COLO829 (cell line): ENCODE results near the gene EOMES.
"Not testable (repeated sequence)": the region's sequence is repeated elsewhere in the genome, so short reads cannot be mapped to it uniquely, and the experiment has no call there.

Experiments
- DNase-seq: peaks from one replicate; pipeline ENCODE4 v3.0.0; 2012; ENCODE audit warnings: low spot score

EOMES gene

DNA sequence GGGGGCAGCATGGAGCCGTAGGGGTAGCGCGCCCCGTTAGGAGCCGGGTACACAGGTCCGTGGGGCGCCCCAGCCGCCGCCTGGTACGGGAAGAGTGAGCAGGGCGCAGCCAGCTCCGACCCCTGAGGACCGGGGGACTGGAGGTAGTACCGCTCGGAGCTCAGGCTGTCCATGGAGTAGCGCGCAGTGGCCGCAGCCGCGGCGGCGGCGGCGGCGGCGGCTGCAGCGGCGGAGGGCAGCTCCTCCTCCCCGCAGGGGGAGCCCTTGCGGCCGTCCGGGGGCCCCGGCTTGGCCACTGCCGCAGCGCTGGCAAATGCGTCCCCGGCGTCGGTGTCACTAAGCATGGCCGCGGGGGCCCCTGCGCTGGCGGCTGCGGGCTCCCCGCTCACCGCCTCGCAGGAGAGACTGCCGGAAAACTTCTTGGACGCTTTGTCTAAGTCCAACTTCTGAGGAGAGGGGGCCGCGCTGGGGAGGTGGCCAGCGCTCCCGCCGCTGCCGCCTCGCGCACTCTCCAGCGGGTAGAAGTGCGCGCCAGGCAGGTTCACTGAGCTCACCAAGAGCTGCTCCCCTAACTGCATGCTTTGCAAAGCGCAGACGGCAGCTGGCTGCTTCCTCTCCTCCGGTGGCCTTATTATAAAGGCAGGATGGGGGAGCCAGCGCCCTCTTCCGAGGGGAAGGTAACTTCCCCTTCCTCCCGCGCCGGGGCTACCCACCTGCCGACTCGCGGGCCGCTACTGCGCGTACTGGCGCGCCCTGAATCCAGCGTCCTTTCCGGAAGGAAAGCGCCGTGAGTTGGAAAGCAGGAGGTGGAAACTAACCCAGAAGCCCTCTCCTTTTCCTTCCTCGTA is at the start of gene EOMES:
TSS of gene EOMES (minus strand) at position 607 of the 848 bp plus-strand sequence. CDS start at position 578, 29 bp downstream.
- peak; percentile 69 for DNase-seq

DNA sequence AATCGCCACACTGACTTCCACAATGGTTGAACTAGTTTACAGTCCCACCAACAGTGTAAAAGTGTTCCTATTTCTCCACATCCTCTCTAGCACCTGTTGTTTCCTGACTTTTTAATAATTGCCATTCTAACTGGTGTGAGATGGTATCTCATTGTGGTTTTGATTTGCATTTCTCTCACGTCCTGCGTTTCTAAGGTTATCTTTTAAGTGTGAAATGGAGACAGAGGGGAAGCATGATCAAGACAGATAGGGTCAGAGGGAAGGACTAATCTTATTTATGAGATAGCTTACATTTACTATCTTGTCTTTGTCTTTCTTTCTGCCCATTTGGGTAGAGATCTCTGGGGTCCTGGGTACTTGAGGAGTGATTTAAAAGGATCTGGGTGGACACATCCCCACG is 48.3 kb upstream of the EOMES start:
- DNase-seq, result not testable (repeated sequence)

DNA sequence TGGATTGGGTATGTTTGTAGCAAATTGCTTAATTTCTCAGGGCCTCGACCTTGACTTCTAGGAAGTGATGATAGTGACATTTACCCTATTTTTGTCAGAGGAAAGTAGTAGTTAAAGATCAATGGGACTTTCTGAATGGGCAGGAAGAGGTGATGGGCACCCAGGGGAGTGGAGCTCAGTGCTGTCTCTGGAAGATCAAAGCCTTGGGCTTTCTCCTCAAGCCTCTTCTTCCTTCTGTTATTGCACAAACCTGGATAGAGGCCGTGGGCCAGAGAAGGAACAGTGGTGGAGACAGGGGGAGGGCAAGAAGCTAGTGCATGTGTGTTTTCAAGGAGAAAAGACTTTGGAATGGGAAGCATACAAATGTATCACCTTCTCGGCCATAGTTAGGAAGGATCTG is 44.9 kb upstream of the EOMES start:
- DNase-seq, result no peak

DNA sequence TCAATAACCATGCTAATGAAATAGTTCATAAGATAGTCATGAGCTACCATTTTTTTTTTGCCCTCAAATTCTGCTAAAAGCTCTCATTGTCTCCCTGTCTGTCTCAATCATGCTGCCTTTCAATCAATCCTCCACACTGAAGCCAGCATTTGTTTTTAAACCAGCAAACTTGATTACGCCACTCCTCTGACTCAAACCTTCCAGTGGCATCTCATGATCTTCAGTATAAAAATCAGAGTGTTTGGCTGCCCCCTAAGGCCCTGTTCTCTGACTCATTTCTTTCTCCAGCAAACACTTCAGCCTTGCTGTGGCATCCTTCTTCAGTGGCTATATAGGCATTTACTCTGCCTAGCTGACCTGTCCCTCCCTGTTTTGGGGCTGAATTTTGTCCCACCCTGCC is 36.0 kb upstream of the EOMES start:
- DNase-seq, result peak; percentile 98

DNA sequence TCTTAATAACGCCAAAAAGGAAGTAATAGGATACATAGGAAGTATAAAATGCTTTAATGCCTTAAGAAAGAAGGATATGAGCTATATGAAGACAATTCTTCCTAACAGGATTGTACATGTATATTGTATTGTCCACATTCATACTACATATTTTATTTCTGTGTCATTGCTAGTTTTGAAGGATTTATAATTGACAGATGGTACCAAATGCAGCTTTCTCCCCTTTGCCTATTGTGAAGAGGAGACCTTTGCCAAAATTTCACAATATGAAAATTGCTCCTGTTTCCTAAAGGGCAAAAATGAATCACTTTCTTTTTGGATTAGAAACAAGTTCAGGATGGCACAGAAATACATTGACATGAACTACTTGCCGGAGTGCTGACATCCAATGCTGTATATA is 34.8 kb upstream of the EOMES start:
- no peak for DNase-seq

DNA sequence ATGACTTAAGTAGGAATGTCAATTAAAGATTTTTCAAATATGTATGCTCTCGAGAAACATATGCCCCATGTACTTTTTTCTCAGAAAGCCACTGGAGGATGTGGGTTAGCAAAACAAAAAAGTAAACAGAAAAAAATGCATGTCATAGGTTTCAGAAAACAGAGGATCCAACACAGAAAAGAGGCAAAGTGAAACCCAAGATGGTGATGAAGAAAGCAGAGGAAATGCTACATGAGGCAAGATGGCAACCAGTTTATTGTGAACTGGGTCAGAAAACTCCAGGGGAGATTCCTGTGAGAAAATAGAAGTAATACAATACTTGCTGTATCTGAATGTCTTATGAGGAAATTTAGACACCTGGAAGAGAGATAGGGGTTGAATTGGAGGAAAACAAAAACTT is 30.8 kb upstream of the EOMES start:
- no peak for DNase-seq

DNA sequence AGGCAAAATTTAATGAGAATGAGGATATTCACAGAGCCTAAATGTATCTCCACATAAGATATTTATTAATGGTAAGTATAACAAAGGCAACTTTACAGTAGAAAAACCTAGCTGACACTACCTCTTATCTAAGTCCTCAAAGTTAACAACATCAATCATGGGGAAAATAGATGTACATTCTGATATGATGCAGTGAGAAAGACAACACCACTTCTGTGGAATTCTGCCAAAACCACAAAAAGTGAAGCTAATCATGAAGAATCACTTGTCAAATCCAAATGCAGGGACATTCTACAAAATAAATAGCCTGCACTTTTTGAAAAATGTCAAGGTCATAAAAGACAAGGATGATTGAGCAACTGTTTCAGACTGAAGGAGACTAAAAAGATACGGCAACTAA is 27.5 kb upstream of the EOMES start:
- peak; percentile 47 for DNase-seq

DNA sequence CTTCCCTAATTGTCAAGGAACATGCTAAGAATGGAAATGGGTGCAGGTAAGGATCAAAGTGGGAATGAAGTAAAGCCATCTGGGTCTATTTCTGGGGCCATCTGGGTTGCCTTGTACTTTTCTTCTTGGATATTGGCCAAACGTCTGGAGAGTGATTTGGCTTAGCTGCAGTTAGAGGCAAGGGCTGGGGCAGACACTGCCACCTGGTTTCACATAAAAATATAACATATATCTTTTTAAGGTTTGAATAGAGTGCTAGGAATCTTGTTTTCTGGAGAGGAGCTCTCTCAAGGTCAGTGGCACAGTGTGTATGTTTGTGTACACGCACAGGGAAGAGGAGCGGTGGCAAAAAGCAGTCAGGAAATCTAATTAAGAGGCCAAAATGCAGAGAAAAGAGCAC is 24.7 kb upstream of the EOMES start:
- no peak for DNase-seq

DNA sequence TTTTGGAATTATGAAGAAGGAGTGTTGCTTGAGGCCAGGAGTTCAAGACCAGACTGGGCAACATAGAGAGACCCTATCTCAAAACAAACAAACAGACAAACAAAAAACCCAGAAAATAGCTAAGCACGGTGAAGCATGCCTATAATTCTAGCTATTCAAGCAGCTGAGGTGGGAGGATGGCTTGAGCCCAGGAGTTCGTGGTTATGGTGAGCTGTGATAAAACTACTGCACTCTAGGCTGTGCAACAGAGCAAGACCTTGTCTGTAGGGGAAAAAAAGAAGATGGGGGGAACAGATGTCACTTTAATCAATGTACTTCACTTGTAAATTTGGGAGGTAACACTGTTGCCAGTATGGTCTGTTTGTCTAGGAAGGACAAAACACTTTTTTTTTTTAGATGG is 18.7 kb upstream of the EOMES start:
- DNase-seq, result no peak

DNA sequence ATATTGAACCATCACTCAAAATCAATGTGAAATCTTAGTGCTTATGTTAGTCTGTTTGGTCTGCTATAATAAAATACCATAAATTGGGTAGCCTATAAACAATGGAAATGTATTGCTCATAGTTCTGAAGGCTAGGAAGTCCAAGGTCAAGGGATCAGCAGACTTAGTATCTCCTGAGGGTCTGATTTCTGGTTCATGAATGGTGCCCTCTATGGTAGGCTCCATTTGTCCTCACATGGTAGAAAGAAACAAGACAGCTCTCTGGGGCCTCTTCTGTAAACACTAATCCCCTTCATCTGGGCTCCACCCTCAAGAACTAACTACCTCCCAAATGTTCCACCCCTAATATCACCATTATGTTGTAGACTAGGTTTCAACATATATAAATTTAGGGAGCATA is 15.0 kb upstream of the EOMES start:
- DNase-seq, result no peak

DNA sequence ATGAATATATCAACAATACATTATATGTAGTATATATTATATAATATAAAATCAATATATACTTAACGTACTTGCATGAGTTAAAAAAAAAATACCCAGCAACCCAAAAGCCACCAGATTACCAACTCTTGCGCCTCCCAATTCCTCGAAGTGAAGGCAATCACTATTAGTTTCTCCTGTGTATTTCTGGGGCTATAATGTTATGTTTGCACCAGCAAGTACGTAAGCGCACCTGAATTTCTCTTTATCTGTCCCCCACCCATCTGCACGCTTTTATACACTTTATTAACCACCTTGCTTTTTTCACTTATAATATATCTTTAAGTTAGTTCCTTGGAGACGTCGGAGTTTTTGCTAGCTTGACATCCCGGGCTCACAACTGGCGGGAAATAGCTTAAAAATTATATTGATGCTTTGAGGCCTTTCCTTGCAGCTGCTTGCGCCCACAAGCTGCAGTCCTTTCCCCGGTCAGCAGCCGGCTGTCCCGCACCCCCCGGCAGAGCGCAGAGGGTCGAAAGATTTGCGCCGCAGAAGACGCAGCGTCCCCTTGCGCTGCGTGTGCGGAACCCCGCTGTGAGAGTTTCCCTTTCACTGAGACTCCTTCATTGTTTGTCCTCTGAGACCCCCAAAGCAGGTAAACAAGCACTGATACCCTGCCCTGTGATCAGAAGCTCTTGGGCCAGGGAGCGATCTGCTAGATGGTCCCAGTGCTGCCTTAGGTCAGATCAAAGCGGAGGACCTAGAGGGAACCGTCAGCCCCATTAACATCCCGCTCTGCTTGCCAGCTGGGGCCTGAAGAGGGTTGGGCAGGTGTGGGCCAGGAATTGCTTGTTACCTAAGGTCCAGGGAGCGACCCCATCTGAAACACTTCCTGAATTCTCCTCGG is 8.9 kb upstream of the EOMES start:
- DNase-seq, result no peak

DNA sequence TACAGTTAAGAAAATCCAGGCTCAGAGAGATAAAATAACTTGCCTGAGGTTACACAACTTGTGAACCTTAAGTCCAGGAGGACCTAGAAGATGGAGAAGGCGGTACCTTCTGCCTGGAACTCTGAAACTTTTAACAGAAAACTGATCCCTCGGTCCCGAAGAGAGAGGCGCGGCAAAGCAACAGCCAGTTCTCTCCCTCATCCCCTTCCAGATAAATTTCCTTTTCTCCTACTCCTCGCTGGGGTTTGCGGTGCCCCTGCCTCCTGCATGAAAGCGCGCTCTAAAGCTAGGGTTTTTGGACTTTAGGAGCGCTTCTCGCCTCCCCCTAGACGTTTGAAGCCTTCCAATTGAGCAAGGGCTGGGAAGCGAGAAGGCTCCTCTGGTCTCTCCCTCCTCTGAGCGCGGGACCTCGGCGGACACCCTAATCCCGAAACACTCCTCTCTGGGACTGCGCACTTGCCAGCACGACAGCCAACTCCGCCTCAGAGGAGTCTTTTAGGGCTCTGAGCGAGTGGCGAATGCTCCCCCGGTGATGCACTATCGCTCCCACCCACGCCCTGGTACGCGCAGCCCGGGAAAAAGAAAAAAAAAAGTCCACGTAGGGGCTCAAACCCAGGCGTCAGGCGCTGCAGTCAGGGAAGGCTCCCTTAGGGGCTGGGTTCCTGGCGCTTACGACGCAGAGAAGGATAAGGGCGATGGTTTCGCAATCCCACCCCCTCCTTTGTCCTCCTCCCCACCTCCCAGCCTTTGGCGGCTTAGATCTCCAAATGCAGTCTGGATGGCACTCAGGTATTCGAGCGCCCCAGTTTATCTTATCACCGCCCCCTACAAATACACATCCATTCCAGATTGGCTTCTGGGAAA is 7.9 kb upstream of the EOMES start:
- DNase-seq, result no peak

DNA sequence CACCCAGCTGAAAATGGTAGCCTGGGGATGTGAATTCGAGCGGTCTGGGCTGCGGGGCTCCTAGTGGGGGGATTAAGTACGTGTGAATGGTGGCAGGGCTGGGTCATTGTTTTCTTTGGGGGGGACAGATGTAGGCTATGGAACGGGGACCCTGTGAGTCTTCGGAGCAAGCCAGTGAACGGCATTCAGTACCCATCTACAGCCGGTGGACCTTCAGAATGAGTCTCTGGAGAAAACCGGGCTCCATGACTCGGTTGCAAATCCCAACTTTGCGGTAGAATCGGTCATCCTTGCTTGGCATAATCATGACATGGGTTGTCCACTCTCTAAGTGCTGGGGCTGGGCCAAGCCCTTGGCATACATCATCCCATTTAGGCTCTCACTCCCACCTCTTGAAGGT is 7.2 kb upstream of the EOMES start:
- no peak for DNase-seq

DNA sequence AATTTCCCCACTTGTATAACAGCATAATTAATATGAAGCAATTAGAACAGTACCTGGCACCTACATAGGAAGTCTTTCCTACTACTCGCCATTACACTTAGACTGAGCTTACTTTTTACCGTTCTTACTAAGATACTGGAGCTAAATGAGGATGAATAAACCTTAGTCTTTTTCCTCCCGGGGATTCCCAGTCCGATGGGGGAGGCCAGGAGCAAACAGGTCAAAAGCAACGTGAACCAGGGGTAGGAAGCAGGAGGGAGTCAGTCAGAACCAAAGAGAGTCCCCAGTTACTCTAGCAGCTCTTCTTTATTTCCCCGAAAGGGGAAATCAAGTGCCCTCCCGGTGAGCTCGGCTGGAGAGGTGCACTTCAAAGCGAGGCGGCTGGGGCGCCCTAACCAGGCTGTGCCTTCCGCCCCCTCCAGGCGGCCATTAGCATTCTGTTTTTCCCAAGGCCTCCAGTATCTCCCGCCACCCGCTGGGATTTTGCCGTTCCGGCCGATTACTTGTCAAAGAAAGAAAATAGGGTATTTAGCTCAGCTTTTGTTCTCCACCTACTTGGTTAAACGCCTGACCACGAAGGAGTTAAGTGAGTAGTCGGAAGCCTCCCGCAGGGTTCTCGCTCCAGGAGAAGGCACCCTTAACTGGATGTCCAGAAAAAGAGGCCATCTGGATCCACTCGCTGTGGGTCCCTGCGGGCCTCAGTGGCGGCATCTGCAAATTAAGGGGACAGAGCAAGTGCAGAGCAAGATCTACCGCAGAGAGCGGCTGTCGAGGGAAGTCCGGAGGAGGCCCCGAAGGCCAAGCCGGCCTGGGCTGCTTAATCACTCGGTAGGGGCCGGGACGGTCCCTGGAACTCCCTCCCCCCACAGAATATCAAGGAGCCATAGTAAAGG is 6.3 kb upstream of the EOMES start:
- DNase-seq, result no peak

DNA sequence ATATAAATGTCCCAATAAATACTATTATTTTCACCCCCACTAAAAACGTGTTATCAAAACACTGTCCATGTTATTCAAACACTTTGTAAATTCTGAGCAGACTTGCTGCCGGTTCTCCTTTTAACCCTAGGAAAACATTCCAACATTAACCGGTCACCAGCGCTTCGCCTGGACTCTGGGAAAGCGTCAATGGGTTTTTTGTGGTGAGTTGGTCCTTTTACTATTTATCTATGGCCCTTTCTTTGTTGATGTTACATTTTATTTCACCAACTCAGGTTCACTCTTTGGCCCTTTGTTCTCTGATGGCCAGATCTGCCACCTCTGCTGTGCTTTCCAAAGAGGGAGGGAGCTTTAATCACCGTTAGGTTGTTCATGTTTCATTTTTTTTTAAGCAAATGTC is 4.1 kb upstream of the EOMES start:
- DNase-seq, result peak; percentile 63

DNA sequence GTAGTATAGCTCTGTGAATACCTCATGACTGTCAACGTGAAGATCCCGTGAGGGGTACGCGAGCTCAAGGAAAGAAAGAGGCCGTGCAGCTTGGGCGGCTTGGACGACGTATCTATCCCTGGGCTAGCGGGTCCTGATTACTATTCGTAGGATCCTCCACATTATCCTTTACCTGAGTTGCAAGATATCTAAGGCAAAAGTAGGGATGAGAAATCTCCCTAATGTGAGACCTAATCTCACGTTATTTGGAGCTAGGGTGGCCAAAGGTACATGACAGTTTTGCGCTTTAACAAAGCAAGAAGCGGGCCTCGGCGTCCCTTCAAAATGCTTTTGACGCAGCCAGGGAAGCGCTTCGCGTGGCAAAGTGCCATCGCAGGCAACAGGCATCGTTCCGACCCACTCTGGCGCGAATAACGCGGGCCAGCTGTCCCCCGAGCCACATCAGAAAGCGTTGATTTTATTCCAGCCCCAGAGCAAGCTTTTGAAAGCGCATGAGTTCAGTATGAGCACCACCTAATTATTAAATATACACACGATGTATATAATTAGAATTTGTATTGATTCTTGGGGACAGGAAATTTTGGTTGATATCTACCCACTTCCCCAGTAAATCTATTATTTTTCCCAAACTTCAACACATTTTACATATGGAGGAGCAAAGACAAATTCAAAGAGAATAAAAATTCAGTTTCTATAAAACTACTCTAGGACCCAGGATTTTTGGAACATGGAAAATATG is 2.5 kb upstream of the EOMES start:
- DNase-seq, result no peak

DNA sequence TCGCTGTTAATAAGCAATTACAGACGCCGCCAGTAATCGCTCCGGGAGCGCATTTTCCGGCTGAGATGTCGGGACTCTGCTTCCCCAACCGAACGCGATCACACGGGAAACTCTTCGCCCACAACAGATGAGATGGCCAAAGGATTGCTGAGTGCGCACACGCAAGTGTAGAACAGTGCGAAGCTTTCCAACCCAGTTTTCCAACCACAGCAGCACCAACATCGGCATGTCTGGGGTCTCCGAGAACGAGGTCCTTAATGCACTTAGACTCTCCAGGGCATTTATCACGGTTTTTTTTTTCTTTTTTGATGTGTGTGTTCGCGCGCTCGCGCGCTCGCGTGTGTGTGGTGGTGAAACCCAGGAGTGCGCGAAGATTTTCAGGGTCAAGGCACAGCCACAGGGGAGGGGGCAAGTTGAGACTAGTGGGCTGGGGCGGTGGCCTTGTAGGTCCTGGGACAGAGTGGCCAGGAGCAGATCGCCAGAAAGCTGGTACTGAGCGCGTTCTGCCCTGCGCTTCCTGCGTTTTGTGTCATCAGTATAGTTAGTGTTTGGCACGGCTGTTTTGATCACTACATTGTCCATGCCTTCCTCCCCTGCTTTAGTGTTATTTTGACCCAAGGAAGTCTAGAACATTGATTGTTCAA is 1.8 kb upstream of the EOMES start:
- DNase-seq, result no peak

DNA sequence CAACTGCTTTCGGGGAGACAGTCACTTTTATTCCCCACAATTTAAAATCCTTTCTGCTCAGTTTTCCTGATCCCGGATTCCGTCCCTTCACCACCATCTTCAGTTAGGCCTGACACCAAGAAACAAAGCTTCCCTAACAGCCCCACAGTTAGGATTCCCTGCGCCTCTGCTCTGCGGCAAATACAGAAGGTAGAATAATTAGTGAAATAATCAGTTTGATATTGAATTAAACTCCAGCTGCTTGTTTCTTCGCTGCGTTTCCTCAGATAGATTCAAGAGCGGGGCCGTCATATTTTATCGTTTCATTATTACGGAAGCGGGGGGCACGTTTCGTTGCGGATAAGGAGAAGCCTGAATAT is 1.3 kb upstream of the EOMES start:
- DNase-seq, result no peak

DNA sequence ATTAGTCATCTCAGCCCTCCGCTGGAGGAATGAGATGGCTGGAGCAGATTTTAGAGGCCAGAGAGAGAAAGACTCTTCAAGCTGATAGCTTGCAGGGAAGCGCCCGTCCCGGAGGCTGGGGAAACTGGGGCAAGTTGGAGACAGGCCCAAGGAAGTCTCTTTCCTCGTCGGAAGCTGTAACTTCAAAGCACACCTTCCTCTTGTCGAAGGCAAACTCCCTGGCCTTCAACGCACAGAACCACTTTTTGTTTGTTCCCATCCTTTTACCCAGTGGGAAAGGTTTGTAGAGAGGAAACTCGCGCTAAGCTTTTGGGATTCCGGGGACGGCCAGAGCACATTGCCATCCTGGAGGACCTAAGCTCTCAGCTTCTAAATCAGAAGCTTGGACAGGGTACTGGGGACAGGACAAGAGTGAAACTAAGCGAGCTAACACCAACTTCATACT is 900 bp upstream of the EOMES start:
- no peak for DNase-seq
